ENCODE data around the gene TOM1L2.

Gene TOM1L2

GRCh38 chr17:17857496-17857895 lies 114.7 kb downstream of the TOM1L2 start:
- TF ChIP-seq, protein P1, sequence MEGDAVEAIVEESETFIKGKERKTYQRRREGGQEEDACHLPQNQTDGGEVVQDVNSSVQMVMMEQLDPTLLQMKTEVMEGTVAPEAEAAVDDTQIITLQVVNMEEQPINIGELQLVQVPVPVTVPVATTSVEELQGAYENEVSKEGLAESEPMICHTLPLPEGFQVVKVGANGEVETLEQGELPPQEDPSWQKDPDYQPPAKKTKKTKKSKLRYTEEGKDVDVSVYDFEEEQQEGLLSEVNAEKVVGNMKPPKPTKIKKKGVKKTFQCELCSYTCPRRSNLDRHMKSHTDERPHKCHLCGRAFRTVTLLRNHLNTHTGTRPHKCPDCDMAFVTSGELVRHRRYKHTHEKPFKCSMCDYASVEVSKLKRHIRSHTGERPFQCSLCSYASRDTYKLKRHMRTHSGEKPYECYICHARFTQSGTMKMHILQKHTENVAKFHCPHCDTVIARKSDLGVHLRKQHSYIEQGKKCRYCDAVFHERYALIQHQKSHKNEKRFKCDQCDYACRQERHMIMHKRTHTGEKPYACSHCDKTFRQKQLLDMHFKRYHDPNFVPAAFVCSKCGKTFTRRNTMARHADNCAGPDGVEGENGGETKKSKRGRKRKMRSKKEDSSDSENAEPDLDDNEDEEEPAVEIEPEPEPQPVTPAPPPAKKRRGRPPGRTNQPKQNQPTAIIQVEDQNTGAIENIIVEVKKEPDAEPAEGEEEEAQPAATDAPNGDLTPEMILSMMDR (IDR thresholded peaks at IDR 0.05), result no peak

DNA sequence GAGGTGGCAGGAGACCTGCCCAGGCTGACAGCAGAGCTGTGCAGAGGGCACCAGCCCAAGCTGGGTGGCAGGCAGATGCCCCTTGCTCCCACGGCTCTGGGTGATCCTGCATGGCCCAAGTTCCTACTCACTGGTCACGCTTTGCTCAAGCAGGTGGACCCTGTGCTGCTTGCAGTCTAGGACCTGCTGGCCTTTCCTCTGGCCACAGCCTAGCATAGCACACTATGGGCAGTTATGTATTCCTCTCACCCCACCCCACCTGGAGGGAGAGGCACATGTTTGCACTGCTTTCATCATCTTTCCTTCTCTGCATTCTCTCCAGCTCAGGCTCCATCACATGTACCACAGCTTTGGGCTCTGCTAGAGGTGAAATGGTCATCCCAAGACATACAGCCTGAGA lies 115.8 kb downstream of the TOM1L2 start:
- TF ChIP-seq, protein P1 (IDR thresholded peaks at IDR 0.05), result no peak

DNA sequence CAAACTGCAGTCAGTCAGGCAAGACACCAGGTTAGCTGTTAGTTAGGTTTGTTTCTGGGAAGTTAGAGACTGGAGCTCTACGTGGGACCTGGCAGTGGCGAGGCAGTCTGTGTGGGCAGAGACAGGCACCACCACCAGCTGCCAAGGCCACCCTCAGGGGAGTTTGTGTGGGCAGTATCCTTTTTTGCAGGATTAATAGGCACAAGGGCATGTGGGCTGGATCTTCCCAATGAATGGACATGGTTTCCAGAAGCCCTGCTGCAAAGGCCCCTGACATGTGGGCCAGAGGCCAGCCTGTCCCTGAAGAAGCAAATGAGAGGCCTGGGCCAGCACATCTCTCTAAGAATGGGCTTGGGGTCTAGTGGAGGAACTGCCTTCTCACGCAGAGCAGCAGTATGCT lies 116.2 kb downstream of the TOM1L2 start:
- TF ChIP-seq, protein P1 (IDR thresholded peaks at IDR 0.05), result no peak

- TF ChIP-seq, protein P1 (IDR thresholded peaks at IDR 0.05), result no peak
These were observed 118.3 kb downstream of the TOM1L2 start for GRCh38 chr17:17853811-17854447.

DNA sequence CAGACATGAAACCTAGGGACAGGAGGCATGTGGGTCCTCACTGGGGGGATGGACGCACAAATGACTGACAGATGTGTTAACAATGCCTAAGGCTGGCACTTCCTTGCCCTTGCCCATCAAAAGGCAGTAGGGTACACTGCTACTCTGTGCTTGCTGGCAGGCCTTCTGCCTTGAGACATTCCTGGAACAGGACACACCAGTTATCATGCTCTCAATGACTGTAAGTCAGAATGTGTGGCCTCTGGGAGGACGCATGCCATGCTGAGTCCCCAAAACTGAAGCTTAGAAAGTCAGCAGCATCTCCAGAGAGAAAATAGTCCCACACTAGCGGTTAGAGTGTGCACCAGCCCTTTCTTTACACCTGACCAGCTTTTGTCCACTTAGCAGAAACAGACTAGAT lies 119.3 kb downstream of the TOM1L2 start:
- TF ChIP-seq, protein P1 (IDR thresholded peaks at IDR 0.05), result no peak

DNA sequence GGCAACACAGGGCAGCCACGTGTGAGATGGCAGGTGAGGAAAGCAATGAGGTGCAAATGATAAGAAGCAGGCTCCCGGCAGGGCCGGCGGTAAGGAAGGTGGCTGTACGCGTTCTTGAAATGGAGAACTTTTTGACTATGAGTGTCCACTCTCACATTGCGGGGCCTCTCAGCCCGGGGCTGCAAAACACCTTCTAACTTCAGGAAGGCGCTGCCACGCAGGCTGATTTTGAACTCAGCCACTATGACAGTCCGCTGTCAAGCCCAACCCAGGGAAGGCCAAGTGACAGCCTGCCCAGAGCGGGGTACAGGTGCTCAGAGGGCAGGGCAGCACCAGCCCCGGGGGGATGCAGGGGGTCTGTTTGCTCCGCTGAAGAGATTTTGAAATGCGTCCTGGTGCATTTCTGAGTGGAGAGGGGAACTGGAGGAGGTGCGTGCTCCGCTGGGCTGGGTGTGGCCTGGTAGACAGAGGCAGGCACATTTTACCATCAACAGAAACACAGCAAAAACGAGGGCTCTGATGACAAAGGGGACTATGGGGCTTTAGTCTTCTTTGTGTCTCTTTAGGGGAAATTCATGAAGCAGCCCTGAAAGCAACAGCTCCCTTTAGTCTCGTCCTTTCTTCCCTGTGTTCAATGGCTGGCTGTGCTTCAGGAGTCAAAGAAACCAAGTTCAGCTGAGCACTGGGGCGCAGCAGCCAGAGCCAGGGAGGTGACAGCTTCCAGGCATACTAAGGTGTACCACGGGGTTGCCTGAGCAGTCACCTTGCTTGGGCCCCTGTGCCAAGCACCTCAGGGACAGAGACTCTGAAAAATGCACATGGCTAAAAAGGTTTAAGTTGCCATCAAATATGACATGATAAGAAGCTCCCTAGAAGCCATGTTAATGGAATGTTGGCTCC lies 120.8 kb downstream of the TOM1L2 start:
- TF ChIP-seq, protein P1 (IDR thresholded peaks at IDR 0.05), result no peak

GRCh38 chr17:17849845-17850373 lies 122.3 kb downstream of the TOM1L2 start:
- TF ChIP-seq, protein P1 (IDR thresholded peaks at IDR 0.05), result no peak; the same call in 1 of the 2 replicates

Data from LNCAP (cell line).